Activated CD4-positive, alpha-beta T cell treated with anti-CD3 and anti-CD28 coated beads, Interleukin-2, amount 10 ng/mL, durations not matched to agents 24 days and 14 days (primary cell): ENCODE results near the gene SUPT7L. TPM values are rescaled to one million over a fixed set of nuclear protein-coding genes. Genes with fewer than 3 reads are reported as not detected.

Experiments
- DNase-seq: peaks from one replicate; pipeline ENCODE4 v3.0.0; 2022
- H3K27ac Mint-ChIP-seq: one replicate; pipeline ENCODE4 v1.8.0; 2022; ENCODE audit warnings: mild to moderate bottlenecking, mixed read lengths
- H3K27me3 Mint-ChIP-seq: one replicate; pipeline ENCODE4 v1.8.0; 2022; ENCODE audit warnings: mixed read lengths
- H3K36me3 Mint-ChIP-seq: one replicate; pipeline ENCODE4 v1.8.0; 2022; ENCODE audit warnings: low read depth, mild to moderate bottlenecking, mixed read lengths
- H3K4me1 Mint-ChIP-seq: one replicate; pipeline ENCODE4 v1.8.0; 2021; ENCODE audit warnings: mixed read lengths
- H3K4me3 Mint-ChIP-seq: one replicate; pipeline ENCODE4 v1.8.0; 2022; ENCODE audit warnings: mild to moderate bottlenecking, moderate library complexity, mixed read lengths
- H3K9me3 Mint-ChIP-seq: one replicate; pipeline ENCODE4 v1.8.0; 2021; ENCODE audit warnings: mixed read lengths
- intact Hi-C: fragments of 100-400 bp; cut with micrococcal nuclease; formaldehyde crosslinking; loops from one replicate; pipeline ENCODE4 v1.15.1; 2023
- total RNA-seq: library from RNA; stranded (reverse); gene quantifications from 2 replicates; pipeline ENCODE4 v1.2.3, GENCODE V29; 2022

Gene SUPT7L
- total RNA-seq, 1 donor from 2014 or later, result 33.3 TPM

GRCh38 chr2:27680571-27680970 lies 17.2 kb upstream of the SUPT7L start:
- peaks cover 43% of the 10 kb centered on the region for H3K36me3 Mint-ChIP-seq
- no peak for DNase-seq
- no peaks in the 10 kb centered on the region for H3K9me3 Mint-ChIP-seq
- intact Hi-C loops, result loop anchor here (5.0 kb wide), 2 partner anchors 253 to 298 kb away; partner anchors contain the start of genes NRBP1 and ZNF513
- H3K4me3 Mint-ChIP-seq, result no peak overlapping the region
- peaks cover 26% of the 10 kb centered on the region for H3K4me1 Mint-ChIP-seq
- H3K27ac Mint-ChIP-seq, result no peak overlapping the region
- H3K27me3 Mint-ChIP-seq, result no peaks in the 10 kb centered on the region

- H3K4me1 Mint-ChIP-seq, result peaks cover 12% of the 10 kb centered on the region
- H3K36me3 Mint-ChIP-seq, result peaks cover 52% of the 10 kb centered on the region
- intact Hi-C loops, result no loop called here
- H3K27me3 Mint-ChIP-seq, result no peaks in the 10 kb centered on the region
- no peak for DNase-seq
- H3K4me3 Mint-ChIP-seq, result no peak overlapping the region
- H3K9me3 Mint-ChIP-seq, result no peaks in the 10 kb centered on the region
- no peak overlapping the region for H3K27ac Mint-ChIP-seq
These were observed 9.5 kb upstream of the SUPT7L start for GRCh38 chr2:27672723-27673486.

DNA sequence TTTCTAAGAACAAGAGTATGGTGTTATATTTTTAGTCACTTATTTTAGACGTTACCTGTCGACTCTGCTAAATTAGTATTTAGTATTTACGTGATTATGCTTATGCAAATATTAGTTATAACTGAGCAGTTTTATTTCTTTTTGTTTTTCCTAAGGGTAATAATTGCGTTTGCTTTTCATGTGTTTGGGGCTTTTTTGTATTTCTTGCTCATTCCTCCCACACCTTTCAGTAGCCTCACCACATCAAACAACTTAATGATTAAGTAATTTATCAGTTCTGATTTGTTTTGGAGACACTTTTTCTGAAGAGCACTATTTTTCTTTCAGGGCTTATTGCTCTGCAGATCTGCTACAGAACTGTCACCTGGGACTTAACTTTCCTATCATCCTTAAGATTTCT lies 7.8 kb upstream of the SUPT7L start:
- H3K27me3 Mint-ChIP-seq, result no peaks in the 10 kb centered on the region
- intact Hi-C loops, result no loop called here
- H3K9me3 Mint-ChIP-seq, result no peaks in the 10 kb centered on the region
- H3K27ac Mint-ChIP-seq, result no peak overlapping the region
- H3K4me1 Mint-ChIP-seq, result peaks cover 12% of the 10 kb centered on the region
- no peak overlapping the region for H3K4me3 Mint-ChIP-seq
- peaks cover 58% of the 10 kb centered on the region for H3K36me3 Mint-ChIP-seq
- DNase-seq, result no peak

GRCh38 chr2:27667446-27667845 lies 4.0 kb upstream of the SUPT7L start:
- H3K27me3 Mint-ChIP-seq, result no peaks in the 10 kb centered on the region
- H3K9me3 Mint-ChIP-seq, result no peaks in the 10 kb centered on the region
- H3K27ac Mint-ChIP-seq, result no peak overlapping the region
- intact Hi-C loops, result loop anchor here (10.0 kb wide), 3 partner anchors 83 to 263 kb away; partner anchors contain the start of genes FNDC4, GCKR, PPM1G and ZNF512
- no peak overlapping the region for H3K4me3 Mint-ChIP-seq
- peaks cover 26% of the 10 kb centered on the region for H3K4me1 Mint-ChIP-seq
- H3K36me3 Mint-ChIP-seq, result peaks cover 40% of the 10 kb centered on the region
- DNase-seq, result no peak

DNA sequence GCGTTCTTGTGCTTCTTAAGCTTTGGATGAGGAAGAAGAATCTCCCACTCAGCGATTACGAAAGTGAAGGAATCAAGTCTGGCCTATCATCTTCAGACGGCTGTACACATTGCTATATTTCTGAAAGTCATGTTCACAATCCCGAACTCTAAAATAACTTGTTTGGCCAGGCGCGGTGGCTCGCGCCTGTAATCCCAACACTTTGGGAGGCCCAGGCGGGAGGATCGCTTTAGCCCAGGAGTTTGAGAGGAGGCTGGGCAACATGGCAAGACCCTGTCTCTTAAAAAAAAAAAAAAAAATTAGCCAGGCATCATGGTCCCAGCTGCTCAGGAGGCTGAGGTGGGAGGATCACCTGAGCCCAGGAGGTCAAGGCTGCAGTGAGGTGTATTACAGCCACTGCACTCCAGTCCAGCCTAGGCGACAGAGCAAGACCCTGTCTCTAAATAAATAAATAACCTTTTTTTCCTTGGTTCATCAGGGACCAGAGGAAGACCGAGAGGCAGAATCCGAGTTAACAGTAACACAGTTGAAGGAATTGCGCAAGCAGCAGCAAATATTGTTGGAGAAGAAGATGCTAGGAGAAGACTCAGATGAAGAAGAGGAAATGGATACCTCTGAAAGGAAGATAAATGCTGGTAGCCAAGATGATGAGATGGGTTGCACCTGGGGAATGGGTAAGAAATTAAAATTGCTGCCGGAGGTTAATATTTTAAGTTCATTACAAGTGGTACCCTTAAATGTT lies 1.4 kb upstream of the SUPT7L start:
- H3K27me3 Mint-ChIP-seq, result no peaks in the 10 kb centered on the region
- H3K9me3 Mint-ChIP-seq, result no peaks in the 10 kb centered on the region
- peak overlapping the region; percentile 98 for H3K4me3 Mint-ChIP-seq
- peaks cover 31% of the 10 kb centered on the region for H3K4me1 Mint-ChIP-seq
- H3K36me3 Mint-ChIP-seq, result peaks cover 44% of the 10 kb centered on the region
- no peak for DNase-seq
- intact Hi-C loops, result loop anchor here (5.0 to 10.0 kb wide), 4 partner anchors 80 to 292 kb away; partner anchors contain the start of genes EIF2B4, FNDC4, GCKR and PPM1G
- peak overlapping the region; percentile 75 for H3K27ac Mint-ChIP-seq

DNA sequence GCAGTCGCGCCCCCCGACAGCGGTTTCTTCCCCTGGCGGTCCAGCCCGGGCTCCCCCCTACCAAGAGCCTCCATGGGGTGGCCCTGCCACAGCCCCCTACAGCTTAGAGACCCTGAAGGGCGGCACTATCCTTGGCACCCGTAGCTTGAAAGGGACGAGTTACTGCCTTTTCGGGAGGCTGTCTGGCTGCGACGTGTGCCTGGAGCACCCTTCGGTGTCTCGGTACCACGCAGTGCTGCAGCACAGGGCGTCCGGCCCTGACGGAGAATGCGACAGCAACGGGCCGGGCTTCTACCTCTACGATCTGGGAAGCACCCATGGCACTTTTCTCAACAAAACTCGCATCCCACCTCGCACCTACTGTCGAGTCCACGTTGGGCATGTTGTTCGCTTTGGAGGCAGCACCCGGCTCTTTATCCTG lies 750 bp upstream of the SUPT7L start:
- intact Hi-C loops, result loop anchor here (5.0 to 10.0 kb wide), 4 partner anchors 79 to 292 kb away; partner anchors contain the start of genes EIF2B4, FNDC4, GCKR and PPM1G
- no peaks in the 10 kb centered on the region for H3K27me3 Mint-ChIP-seq
- DNase-seq, result no peak
- H3K36me3 Mint-ChIP-seq, result peaks cover 46% of the 10 kb centered on the region
- H3K9me3 Mint-ChIP-seq, result no peaks in the 10 kb centered on the region
- H3K4me3 Mint-ChIP-seq, result peak overlapping the region; percentile 98
- H3K4me1 Mint-ChIP-seq, result peaks cover 36% of the 10 kb centered on the region
- H3K27ac Mint-ChIP-seq, result peak overlapping the region; percentile 99

DNA sequence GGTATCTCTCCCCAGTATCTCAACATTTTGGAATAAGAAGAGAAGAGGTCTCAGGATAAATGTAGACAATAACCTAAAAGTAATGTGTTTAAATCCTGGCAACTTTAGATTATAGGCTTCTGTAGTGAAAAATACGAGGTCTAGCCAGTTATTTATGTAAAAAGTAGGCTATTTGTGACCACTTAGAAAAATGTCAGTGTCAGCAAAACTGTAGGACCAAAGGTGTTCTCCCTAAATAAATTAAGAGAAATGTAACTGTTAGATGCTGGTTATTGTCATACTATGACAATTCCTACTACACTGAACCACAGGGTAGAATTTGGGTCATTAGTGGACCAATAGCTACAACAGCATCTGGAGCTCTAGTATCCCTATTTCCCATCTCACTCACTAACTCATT lies 2.0 kb downstream of the SUPT7L start:
- H3K4me1 Mint-ChIP-seq, result peaks cover 38% of the 10 kb centered on the region
- no peak for DNase-seq
- intact Hi-C loops, result loop anchor here (5.0 to 10.0 kb wide), 4 partner anchors 77 to 289 kb away; partner anchors contain the start of genes EIF2B4, FNDC4, GCKR and PPM1G

DNA sequence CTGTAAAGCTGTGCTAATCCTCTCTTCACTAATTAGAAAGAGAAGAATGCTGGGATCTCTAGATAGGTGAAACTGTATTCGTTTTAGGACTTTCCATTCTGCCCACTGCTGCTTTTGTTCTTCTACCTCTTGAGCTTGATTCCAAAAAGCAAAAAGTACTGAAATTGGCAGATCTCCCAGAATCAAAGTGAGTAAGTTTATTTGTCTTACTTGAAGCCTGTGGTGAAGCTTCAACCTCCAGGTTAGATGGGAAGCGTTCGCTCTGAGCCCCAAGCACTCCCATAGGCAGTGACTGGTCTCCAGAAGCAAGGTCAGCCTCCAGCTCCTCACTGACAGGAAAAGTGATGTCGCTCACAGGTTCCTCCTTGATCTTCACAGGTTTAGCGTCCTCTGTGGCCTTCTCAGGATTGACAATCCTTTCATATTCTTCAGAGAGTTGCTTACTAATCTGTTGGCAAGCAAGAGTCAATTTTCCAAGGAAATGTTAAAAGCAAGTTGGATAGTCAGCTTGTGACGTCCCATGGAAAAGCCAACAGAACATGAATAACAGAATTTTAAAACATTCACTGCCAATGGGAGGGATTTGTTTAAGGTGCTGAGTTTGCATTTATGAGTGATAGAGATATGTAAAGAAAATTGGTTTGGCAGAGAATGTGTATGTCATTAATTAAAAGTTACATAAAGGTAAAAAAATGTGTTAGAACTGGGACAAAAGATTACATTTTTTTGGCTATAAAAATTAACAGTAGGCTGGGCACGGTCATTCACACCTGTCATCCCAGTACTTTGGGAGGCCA lies 8.1 kb downstream of the SUPT7L start:
- no peak for DNase-seq
- H3K27me3 Mint-ChIP-seq, result no peaks in the 10 kb centered on the region
- no peak overlapping the region for H3K4me3 Mint-ChIP-seq
- no peaks in the 10 kb centered on the region for H3K9me3 Mint-ChIP-seq
- H3K4me1 Mint-ChIP-seq, result peaks cover 18% of the 10 kb centered on the region
- intact Hi-C loops, result no loop called here
- H3K36me3 Mint-ChIP-seq, result peaks cover 63% of the 10 kb centered on the region
- no peak overlapping the region for H3K27ac Mint-ChIP-seq

More for the DNA sequence above, 2.0 kb downstream of the SUPT7L start:
- Mint-ChIP-seq H3K27ac (peak overlapping the region; percentile 19), H3K36me3 (peaks cover 39% of the 10 kb centered on the region), H3K4me3 (peak overlapping the region; percentile 47), H3K27me3 (no peaks in the 10 kb centered on the region), H3K9me3 (no peaks in the 10 kb centered on the region)

DNA sequence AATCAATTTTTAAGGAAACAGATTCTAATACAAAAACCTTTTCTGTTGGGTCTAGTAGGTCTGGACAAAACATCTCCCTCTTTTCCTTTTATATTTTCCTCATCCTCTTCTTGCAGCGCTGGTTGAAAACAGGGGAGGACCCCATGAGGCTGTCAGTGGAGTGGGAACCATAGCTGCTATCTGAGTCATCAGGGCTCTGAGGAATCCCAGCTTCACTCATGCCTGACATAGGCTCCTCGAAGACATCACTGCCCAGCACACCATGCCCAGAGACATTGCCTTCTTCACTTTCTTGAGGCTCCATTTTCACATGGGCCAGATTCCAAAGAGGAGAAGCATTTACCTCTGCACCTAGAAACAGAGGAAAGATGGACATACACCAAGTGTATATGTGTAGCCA lies 10.0 kb downstream of the SUPT7L start:
- no peak overlapping the region for H3K4me3 Mint-ChIP-seq
- DNase-seq, result no peak
- intact Hi-C loops, result no loop called here
- peaks cover 9% of the 10 kb centered on the region for H3K4me1 Mint-ChIP-seq
- no peaks in the 10 kb centered on the region for H3K27me3 Mint-ChIP-seq
- H3K9me3 Mint-ChIP-seq, result no peaks in the 10 kb centered on the region
- no peak overlapping the region for H3K27ac Mint-ChIP-seq
- peaks cover 63% of the 10 kb centered on the region for H3K36me3 Mint-ChIP-seq

GRCh38 chr2:27652790-27653189 lies 10.6 kb downstream of the SUPT7L start:
- Mint-ChIP-seq H3K9me3 (no peaks in the 10 kb centered on the region), H3K36me3 (peaks cover 68% of the 10 kb centered on the region), H3K27ac (no peak overlapping the region), H3K4me3 (no peak overlapping the region), H3K4me1 (peaks cover 9% of the 10 kb centered on the region), H3K27me3 (no peaks in the 10 kb centered on the region)
- intact Hi-C loops, result no loop called here
- DNase-seq, result no peak

- intact Hi-C loops, result no loop called here
These were observed 11.1 kb downstream of the SUPT7L start for GRCh38 chr2:27652341-27652740.

GRCh38 chr2:27651056-27651455 lies 12.4 kb downstream of the SUPT7L start:
- no peaks in the 10 kb centered on the region for H3K9me3 Mint-ChIP-seq
- no peak overlapping the region for H3K27ac Mint-ChIP-seq
- no peaks in the 10 kb centered on the region for H3K27me3 Mint-ChIP-seq
- intact Hi-C loops, result no loop called here
- no peak overlapping the region for H3K4me3 Mint-ChIP-seq
- peaks cover 72% of the 10 kb centered on the region for H3K36me3 Mint-ChIP-seq
- DNase-seq, result no peak
- H3K4me1 Mint-ChIP-seq, result peaks cover 9% of the 10 kb centered on the region

More at GRCh38 chr2:27652341-27652740, 11.1 kb downstream of the SUPT7L start:
- Mint-ChIP-seq H3K4me3 (no peak overlapping the region), H3K36me3 (peaks cover 72% of the 10 kb centered on the region), H3K27me3 (no peaks in the 10 kb centered on the region), H3K9me3 (no peaks in the 10 kb centered on the region), H3K4me1 (peaks cover 9% of the 10 kb centered on the region), H3K27ac (no peak overlapping the region)
- DNase-seq, result no peak

DNA sequence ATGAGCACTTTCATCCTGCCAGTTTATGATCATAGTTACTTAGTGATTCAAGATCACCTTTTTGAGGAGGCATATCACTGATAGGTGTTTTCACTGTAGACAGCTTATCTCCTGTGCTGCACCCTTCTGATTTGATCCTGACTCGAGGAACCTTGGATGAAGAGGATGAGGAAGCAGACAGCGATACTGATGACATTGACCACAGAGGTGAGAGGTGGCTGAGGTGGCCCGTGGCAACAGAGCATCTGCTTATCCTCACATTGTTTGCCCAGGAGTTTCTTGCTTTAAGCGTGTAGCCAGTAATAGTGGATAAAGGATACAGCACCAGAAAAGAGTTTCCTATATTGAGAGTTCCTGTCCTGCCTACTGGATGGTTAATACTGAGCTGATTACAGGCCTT lies 15.7 kb downstream of the SUPT7L start:
- Mint-ChIP-seq H3K4me3 (no peak overlapping the region), H3K27me3 (no peaks in the 10 kb centered on the region), H3K36me3 (peaks cover 52% of the 10 kb centered on the region), H3K27ac (no peak overlapping the region), H3K4me1 (peaks cover 3% of the 10 kb centered on the region), H3K9me3 (no peaks in the 10 kb centered on the region)
- intact Hi-C loops, result no loop called here
- DNase-seq, result no peak
